Parathyroid adenoma (tissue), 2 donors: ENCODE data around the gene USE1.
A peak's percentile ranks its signal among the peaks of the same experiment; 100 is the strongest.

Experiments used
- H2AFZ ChIP-seq: fragments of 300-600 bp; sonication (generic); one replicate; pipeline ENCODE4 v1.7.0; 2017; ENCODE audit warnings: antibody characterized with exemption, mild to moderate bottlenecking
- H3K27ac ChIP-seq: fragments of 300-600 bp; sonication (generic); one replicate; pipeline ENCODE4 v1.7.0; 2017
- H3K27me3 ChIP-seq: fragments of 300-600 bp; sonication (generic); one replicate; pipeline ENCODE4 v1.7.0; 2017; ENCODE audit warnings: low read length; ENCODE audit not compliant: control insufficient read depth, insufficient read depth
- H3K36me3 ChIP-seq: fragments of 300-600 bp; sonication (generic); one replicate; pipeline ENCODE4 v1.7.0; 2017; ENCODE audit warnings: low read length; ENCODE audit not compliant: control insufficient read depth, insufficient read depth
- H3K4me1 ChIP-seq: fragments of 300-600 bp; sonication (generic); one replicate; pipeline ENCODE4 v1.7.0; 2017; ENCODE audit warnings: control low read depth
- H3K4me2 ChIP-seq: fragments of 300-600 bp; sonication (generic); one replicate; pipeline ENCODE4 v1.7.0; 2017; ENCODE audit warnings: low read length
- H3K4me3 ChIP-seq: fragments of 300-600 bp; sonication (generic); one replicate; pipeline ENCODE4 v1.7.0; 2017; ENCODE audit warnings: low read depth, low read length
- H3K79me2 ChIP-seq: fragments of 300-600 bp; sonication (generic); one replicate; pipeline ENCODE4 v1.7.0; 2017; ENCODE audit warnings: control low read depth
- H3K9ac ChIP-seq: fragments of 300-600 bp; sonication (generic); one replicate; pipeline ENCODE4 v1.7.0; 2017; ENCODE audit warnings: mild to moderate bottlenecking
- H3K9me3 ChIP-seq: fragments of 300-600 bp; sonication (generic); one replicate; pipeline ENCODE4 v1.7.0; 2017; ENCODE audit warnings: low read length; ENCODE audit not compliant: control insufficient read depth
- CTCF ChIP-seq: fragments of 300-600 bp; sonication (generic); IDR thresholded peaks from one replicate; pipeline ENCODE4 v1.7.0; 2017; ENCODE audit warnings: antibody characterized with exemption, mild to moderate bottlenecking
- donor health status: primary hyperparathyroidism.

Gene USE1

GRCh38 chr19:17172624-17173345 is 42.4 kb upstream of the USE1 start:
- H3K4me1 ChIP-seq: peaks cover 5% of the 10 kb centered on the region
- no peaks in the 10 kb centered on the region for H3K36me3 ChIP-seq
- H3K27ac ChIP-seq: no peak overlapping the region
- H2AFZ ChIP-seq: peak overlapping the region; percentile 63
- no peak overlapping the region for H3K9ac ChIP-seq
- H3K4me3 ChIP-seq: no peak overlapping the region
- H3K27me3 ChIP-seq: no peaks in the 10 kb centered on the region
- no peaks in the 10 kb centered on the region for H3K9me3 ChIP-seq
- no peak for TF ChIP-seq CTCF
- H3K79me2 ChIP-seq: no peaks in the 10 kb centered on the region
- peak overlapping the region; percentile 55 for H3K4me2 ChIP-seq

GRCh38 chr19:17178291-17178690 is 36.9 kb upstream of the USE1 start:
- Histone ChIP-seq H3K9ac (no peak overlapping the region), H3K4me3 (no peak overlapping the region), H3K36me3 (no peaks in the 10 kb centered on the region), H3K27ac (no peak overlapping the region), H3K4me2 (no peak overlapping the region), H3K4me1 (no peaks in the 10 kb centered on the region), H3K27me3 (no peaks in the 10 kb centered on the region), H3K79me2 (no peaks in the 10 kb centered on the region), H3K9me3 (no peaks in the 10 kb centered on the region), H2AFZ (no peak overlapping the region)
- no peak for TF ChIP-seq CTCF

- no peak for TF ChIP-seq CTCF
- H3K79me2 ChIP-seq: no peaks in the 10 kb centered on the region
- no peak overlapping the region for H3K4me3 ChIP-seq
- H3K9me3 ChIP-seq: no peaks in the 10 kb centered on the region
- H3K4me1 ChIP-seq: no peaks in the 10 kb centered on the region
- no peak overlapping the region for H3K27ac ChIP-seq
- H3K27me3 ChIP-seq: no peaks in the 10 kb centered on the region
- no peak overlapping the region for H2AFZ ChIP-seq
- no peaks in the 10 kb centered on the region for H3K36me3 ChIP-seq
- H3K9ac ChIP-seq: no peak overlapping the region
- no peak overlapping the region for H3K4me2 ChIP-seq
Measured at GRCh38 chr19:17180997-17181702, 34.0 kb upstream of the USE1 start.

GRCh38 chr19:17183271-17183761 is 31.8 kb upstream of the USE1 start:
- Histone ChIP-seq H3K9ac (no peak overlapping the region), H3K4me3 (no peak overlapping the region)
- TF ChIP-seq CTCF: no peak

More at GRCh38 chr19:17183271-17183761, 31.8 kb upstream of the USE1 start:
- no peak overlapping the region for H3K4me2 ChIP-seq
- no peaks in the 10 kb centered on the region for H3K4me1 ChIP-seq
- H3K79me2 ChIP-seq: no peaks in the 10 kb centered on the region
- no peak overlapping the region for H2AFZ ChIP-seq
- H3K27me3 ChIP-seq: no peaks in the 10 kb centered on the region
- H3K36me3 ChIP-seq: no peaks in the 10 kb centered on the region
- H3K27ac ChIP-seq: no peak overlapping the region
- H3K9me3 ChIP-seq: no peaks in the 10 kb centered on the region
